Testis (tissue), 3 donors: ENCODE measurements around the gene SPAG8. TPM values are rescaled to one million over a fixed set of nuclear protein-coding genes. Genes with fewer than 3 reads are reported as not detected.
A peak's percentile ranks its signal among the peaks of the same experiment; 100 is the strongest.

Source experiments
- DNase-seq: peaks from one replicate; pipeline ENCODE4 v3.0.0-alpha.2; 2019
- H3K27ac ChIP-seq, 2 donors: fragments of 200-600 bp; sonication (generic); one replicate each; pipeline ENCODE4 v1.5.1; 2019
- H3K27me3 ChIP-seq: fragments of 200-600 bp; sonication (generic); one replicate; pipeline ENCODE4 v1.5.1; 2019
- H3K36me3 ChIP-seq: fragments of 200-600 bp; sonication (generic); one replicate; pipeline ENCODE4 v1.5.1; 2017; ENCODE audit warnings: low read depth; ENCODE audit errors: missing control alignments
- H3K4me1 ChIP-seq: fragments of 200-600 bp; sonication (generic); one replicate; pipeline ENCODE4 v1.5.1; 2019
- H3K4me3 ChIP-seq, 2 donors: fragments of 200-600 bp; sonication (generic); one replicate each; pipeline ENCODE4 v1.5.1; 2017 to 2019
- H3K9me3 ChIP-seq: fragments of 200-600 bp; sonication (generic); one replicate; pipeline ENCODE4 v1.5.1; 2017
- POLR2A ChIP-seq: fragments of 450-650 bp; IDR thresholded peaks from one replicate; pipeline ENCODE4 v1.6.1; 2017; ENCODE audit warnings: antibody characterized with exemption, mild to moderate bottlenecking, moderate library complexity
- WGBS, 2 donors: methylation state at CpG; one replicate each; pipeline ENCODE4 v1.1.5; 2018; 5-methylcytosine and 5-hydroxymethylcytosine counted together
- intact Hi-C: fragments of 100-400 bp; cut with DNase I; formaldehyde crosslinking; loops from one replicate; pipeline ENCODE4 v1.15.1; 2023; ENCODE audit warnings: low total_unique reads
- polyA plus RNA-seq: library from polyadenylated mRNA; stranded (reverse); fragments of 350-450 nt; fragmentation: Illumina TruSeq; extraction: RNeasy Lipid Tissue Mini Kit (QIAGEN cat#74804); gene quantifications from one replicate; pipeline ENCODE4 v1.2.3, GENCODE V29; 2014; ENCODE audit warnings: low read depth, low replicate concordance; ENCODE audit not compliant: insufficient read depth
- total RNA-seq, 2 donors: library from RNA; depleted of rRNA; stranded (reverse); fragments of >200 nt; gene quantifications; one replicate each; pipeline ENCODE4 v1.2.3, GENCODE V29; 2016
- TF ChIP-seq, protein P1 (sequence below), 3 experiments: fragments of 450-650 bp in 2 of 3; fragments of 200-600 bp in 1 of 3; sonication (generic) in 1 of 3; IDR thresholded peaks; one replicate each; pipeline ENCODE4 v1.5.1; 2016 to 2019; ENCODE audit warnings: antibody characterized with exemption in 3 of 3, mild to moderate bottlenecking in 2 of 3, moderate library complexity in 1 of 3

The SPAG8 gene
- total and polyA plus RNA-seq, 3 donors from 2014 or later = 18.9 to 81.5 (median 27.0) TPM

DNA sequence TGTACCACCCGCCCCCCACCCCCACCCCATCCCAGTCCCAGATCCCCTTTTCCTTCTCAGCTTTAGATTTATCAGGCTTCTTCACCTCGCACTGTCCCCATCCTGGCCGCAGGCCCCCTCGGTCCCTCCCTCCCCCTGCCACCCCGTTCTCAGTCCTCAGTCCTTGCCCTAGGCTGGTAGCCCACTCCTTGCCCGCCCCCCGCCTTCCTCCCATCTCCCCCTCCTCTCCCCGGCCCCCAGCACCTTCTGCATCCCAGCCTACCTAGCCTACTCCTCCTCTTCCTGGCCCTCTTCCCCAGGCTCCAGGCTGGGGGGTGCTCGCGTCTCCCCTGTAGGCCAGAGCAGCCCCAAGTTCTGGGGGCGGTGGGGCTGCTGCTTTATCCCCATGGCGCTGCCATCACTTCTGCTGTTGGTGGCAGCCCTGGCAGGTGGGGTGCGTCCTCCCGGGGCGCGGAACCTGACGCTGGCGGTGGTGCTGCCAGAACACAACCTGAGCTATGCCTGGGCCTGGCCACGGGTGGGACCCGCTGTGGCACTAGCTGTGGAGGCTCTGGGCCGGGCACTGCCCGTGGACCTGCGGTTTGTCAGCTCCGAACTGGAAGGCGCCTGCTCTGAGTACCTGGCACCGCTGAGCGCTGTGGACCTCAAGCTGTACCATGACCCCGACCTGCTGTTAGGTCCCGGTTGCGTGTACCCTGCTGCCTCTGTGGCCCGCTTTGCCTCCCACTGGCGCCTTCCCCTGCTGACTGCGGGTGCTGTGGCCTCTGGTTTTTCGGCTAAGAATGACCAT, 19.8 kb downstream of the SPAG8 start:
- 47 to 56% methylated on average over 20 to 29 of the region's 34 CpGs for WGBS, 2 donors
- no peak for TF ChIP-seq POLR2A
- TF ChIP-seq, protein P1, sequence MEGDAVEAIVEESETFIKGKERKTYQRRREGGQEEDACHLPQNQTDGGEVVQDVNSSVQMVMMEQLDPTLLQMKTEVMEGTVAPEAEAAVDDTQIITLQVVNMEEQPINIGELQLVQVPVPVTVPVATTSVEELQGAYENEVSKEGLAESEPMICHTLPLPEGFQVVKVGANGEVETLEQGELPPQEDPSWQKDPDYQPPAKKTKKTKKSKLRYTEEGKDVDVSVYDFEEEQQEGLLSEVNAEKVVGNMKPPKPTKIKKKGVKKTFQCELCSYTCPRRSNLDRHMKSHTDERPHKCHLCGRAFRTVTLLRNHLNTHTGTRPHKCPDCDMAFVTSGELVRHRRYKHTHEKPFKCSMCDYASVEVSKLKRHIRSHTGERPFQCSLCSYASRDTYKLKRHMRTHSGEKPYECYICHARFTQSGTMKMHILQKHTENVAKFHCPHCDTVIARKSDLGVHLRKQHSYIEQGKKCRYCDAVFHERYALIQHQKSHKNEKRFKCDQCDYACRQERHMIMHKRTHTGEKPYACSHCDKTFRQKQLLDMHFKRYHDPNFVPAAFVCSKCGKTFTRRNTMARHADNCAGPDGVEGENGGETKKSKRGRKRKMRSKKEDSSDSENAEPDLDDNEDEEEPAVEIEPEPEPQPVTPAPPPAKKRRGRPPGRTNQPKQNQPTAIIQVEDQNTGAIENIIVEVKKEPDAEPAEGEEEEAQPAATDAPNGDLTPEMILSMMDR (IDR thresholded peaks at IDR 0.05) = no peak
- H3K27me3 ChIP-seq = no peaks in the 10 kb centered on the region
- peak overlapping the region in 1 of 2 donors; percentile 80 for H3K27ac ChIP-seq
- H3K4me1 ChIP-seq = peaks cover 26% of the 10 kb centered on the region
- H3K36me3 ChIP-seq = no peaks in the 10 kb centered on the region
- intact Hi-C loops = no loop called here
- no peaks in the 10 kb centered on the region for H3K9me3 ChIP-seq
- no peak for DNase-seq
- H3K4me3 ChIP-seq = peak overlapping the region; percentile 55 to 63

DNA sequence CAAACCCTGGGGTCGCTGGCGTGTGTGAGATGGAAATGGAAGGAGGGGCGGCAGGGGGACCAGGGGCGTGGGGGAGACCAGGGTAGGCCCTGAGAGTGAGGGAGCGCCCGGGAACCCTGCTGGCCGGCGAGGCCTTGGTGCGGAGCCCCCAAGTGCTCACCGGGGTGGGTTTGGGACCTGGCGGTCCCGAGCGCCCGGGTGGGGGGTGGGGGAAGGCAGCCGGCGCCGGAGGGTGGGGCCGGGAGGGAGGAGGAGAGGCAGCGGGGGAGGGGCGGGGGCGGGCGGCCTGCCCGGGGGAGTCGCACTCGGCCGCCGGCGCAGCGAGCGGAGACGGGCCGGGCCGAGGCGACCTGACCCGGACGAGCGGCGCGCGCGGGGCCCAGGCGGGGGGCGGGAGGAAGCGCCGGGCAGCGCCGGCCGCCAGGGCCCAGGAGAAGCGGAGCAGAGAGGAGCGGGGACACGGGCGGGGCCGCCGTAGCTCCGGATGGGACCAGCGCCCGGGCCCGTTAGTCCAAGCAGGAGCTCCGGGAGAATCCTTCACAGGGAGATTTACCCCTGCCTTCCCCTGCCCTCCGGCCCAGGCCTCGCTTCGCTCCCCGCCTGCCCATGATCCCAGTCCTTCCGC, 20.7 kb downstream of the SPAG8 start, which contains the start of gene NPR2:
Gene NPR2 (plus strand): TSS at position 295 of the 625 bp plus-strand sequence. CDS start 818 bp downstream, outside the sequence.
- Histone ChIP-seq H3K4me1 (peaks cover 26% of the 10 kb centered on the region), H3K36me3 (no peaks in the 10 kb centered on the region), H3K4me3 (peak within 1 kb of the TSS; percentile 55 to 63), H3K27ac (peak within 1 kb of the TSS; percentile 59 to 80), H3K9me3 (no peaks in the 10 kb centered on the region), H3K27me3 (no peaks in the 10 kb centered on the region)
- intact Hi-C loops = no loop called here
- TF ChIP-seq, protein P1 (IDR thresholded peaks at IDR 0.05) = no peak
- 3 to 5% methylated on average over 7 to 59 of the region's 64 CpGs for WGBS, 2 donors
- peak; percentile 38 for DNase-seq

DNA sequence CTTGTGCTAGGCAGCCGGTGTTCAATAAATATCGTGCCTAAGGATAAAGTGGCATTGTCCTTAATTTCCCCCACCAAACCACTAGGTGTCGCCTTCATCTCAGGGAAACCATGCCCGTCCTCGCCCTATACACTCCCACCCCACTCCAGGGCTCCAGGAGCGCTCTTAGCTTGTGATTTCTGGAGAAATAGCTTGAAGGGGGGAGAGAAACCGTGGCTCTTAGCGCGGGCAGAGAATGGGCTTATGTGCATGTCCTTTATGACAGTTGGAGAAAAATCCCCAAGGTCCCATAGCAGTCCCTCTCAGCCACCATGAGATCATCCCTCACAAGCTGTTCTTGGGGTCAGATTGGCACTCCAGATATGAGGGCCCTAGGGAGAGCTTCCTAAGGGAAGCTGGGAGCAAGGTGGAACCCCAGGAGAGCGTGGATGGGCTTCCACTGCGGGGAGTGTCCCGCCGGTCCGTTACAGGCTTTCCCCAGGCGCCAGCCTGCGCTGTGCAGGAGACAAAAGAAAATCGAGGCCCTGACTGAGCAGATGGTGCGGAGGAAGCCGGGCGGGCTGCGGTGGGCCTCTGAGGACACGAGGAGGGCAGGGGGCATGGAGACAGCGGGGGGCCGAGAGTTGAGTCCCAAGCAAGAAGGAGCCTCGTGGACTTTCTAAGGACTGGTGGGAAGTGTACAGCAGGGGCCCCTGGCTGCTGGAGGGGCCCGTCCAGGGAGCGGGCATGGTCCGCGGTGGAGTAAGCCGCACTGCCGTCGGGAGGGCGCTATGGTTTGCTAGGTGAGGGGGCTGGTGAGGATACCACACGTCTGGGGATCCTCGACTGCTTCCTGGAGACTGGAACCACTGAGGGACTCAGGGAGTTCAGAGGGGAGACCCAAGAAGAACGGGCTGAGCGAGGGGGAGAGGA, 21.4 kb downstream of the SPAG8 start:
- Histone ChIP-seq H3K4me3 (peak overlapping the region; percentile 55 to 63), H3K36me3 (no peaks in the 10 kb centered on the region), H3K4me1 (peaks cover 26% of the 10 kb centered on the region), H3K27me3 (no peaks in the 10 kb centered on the region), H3K27ac (peak overlapping the region; percentile 59 to 80), H3K9me3 (no peaks in the 10 kb centered on the region)
- TF ChIP-seq POLR2A = no peak
- TF ChIP-seq, protein P1 (IDR thresholded peaks at IDR 0.05) = peak; percentile 75 to 91 (median 83)
- WGBS, 2 donors = 17 to 24% methylated on average over 24 to 37 of the region's 37 CpGs
- intact Hi-C loops = no loop called here
- peak; percentile 85 for DNase-seq

DNA sequence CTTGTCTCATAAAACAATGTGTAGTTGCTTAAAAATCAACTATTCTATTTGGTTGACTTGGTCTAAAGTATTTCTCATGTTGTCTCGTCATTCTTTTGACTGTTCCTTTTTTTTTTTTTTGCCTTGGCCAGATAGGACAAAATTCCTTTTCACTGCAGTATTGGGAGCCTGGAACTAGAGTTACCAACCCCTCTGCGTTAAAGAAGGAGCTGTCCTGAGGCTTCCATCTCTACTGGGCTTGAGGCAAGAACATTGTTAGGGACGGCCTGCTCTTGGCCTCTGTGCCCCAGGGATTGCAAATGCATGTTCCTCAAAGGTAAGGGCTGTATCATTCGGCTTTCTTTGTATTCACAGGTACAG, 22.1 kb downstream of the SPAG8 start:
- Histone ChIP-seq H3K36me3 (no peaks in the 10 kb centered on the region), H3K27me3 (no peaks in the 10 kb centered on the region), H3K9me3 (no peaks in the 10 kb centered on the region), H3K4me1 (peaks cover 26% of the 10 kb centered on the region), H3K27ac (no peak overlapping the region), H3K4me3 (no peak overlapping the region)
- intact Hi-C loops = no loop called here
- no peak for TF ChIP-seq POLR2A
- TF ChIP-seq, protein P1 (IDR thresholded peaks at IDR 0.05) = no peak
- DNase-seq = no peak
- WGBS, 2 donors = 10 to 15% methylated on average over 4 of the region's 4 CpGs
